DND-41 (cell line): Measurements from ENCODE around the gene HSD17B1.

Experiments used
- CTCF ChIP-seq: IDR thresholded peaks from 2 replicates; pipeline ENCODE4 v1.5.1; 2012; ENCODE audit warnings: borderline replicate concordance, low read length, moderate library complexity, mild to moderate bottlenecking; ENCODE audit not compliant: poor library complexity, severe bottlenecking; ENCODE audit errors: extremely low read depth
- EZH2 ChIP-seq: IDR thresholded peaks from 3 replicates; pipeline ENCODE4 v1.6.1; 2012; ENCODE audit warnings: borderline replicate concordance, low read depth, mild to moderate bottlenecking, moderate library complexity, low read length, inconsistent platforms; ENCODE audit not compliant: severe bottlenecking

DNA sequence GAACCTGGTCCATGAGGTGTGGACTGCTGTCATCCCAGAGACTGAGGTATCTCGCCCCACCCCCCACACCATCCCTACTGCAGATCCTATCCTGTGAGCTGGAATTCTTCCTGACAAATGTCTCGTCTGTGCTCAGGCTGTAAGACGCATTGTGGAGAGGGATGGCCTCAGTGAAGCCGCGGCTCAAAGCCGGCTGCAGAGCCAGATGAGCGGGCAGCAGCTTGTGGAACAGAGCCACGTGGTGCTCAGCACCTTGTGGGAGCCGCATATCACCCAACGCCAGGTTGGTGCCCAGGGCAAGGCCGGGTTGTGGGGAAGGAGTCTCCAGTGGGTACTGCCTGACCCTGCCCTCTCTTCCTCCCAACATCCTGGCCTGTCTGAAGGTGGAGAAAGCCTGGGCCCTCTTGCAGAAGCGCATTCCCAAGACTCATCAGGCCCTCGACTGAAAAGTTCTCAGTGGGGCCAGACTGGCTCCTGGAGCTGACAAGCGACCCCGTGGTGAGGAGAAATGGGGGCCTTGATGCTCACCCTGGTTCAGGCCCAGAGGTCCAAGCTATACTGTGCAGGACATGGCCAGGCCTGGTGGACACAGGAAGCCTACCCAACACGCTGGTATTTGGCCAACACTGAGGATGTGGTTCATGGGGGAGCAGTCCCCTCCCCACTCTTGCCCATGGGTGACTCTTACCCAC is 12.9 kb downstream of the HSD17B1 start:
- TF ChIP-seq CTCF (no peak), EZH2 (no peak)
